Measurements from ENCODE around the gene ZNF521. TPM values are rescaled to one million over a fixed set of nuclear protein-coding genes. Genes with fewer than 3 reads are reported as not detected.

The ZNF521 gene
- total RNA-seq, 3 donors from 2014 or later, result 3.2 to 11.6 (median 7.9) TPM

- H3K9me3 ChIP-seq, result no peaks in the 10 kb centered on the region
- H3K4me3 ChIP-seq, result no peak overlapping the region
- TF ChIP-seq CTCF (IDR thresholded peaks at IDR 0.05), result no peak
- intact Hi-C loops (cut with DNase I, micrococcal nuclease), result no loop called here
- H3K4me1 ChIP-seq (ENCODE audit: low read depth), result no peaks in the 10 kb centered on the region
- no peak for DNase-seq
- ATAC-seq, result no peak
- H3K36me3 ChIP-seq (ENCODE audit: low read depth), result no peaks in the 10 kb centered on the region
Observed at GRCh38 chr18:25310045-25310444, 41.9 kb downstream of the ZNF521 start.

- no peak for TF ChIP-seq CTCF (IDR thresholded peaks at IDR 0.05)
- Histone ChIP-seq H3K4me1 (ENCODE audit: low read depth) (no peaks in the 10 kb centered on the region), H3K4me3 (no peak overlapping the region), H3K9me3 (no peaks in the 10 kb centered on the region), H3K36me3 (ENCODE audit: low read depth) (no peaks in the 10 kb centered on the region)
- DNase-seq (no peak), ATAC-seq (no peak)
- intact Hi-C loops (cut with DNase I, micrococcal nuclease), result no loop called here
Observed at GRCh38 chr18:25308381-25308780, 43.6 kb downstream of the ZNF521 start.

- H3K4me1 ChIP-seq (ENCODE audit: low read depth), result no peaks in the 10 kb centered on the region
- intact Hi-C loops (cut with DNase I, micrococcal nuclease), result no loop called here
- ATAC-seq, result no peak
Observed at GRCh38 chr18:25307192-25307591, 44.8 kb downstream of the ZNF521 start.

GRCh38 chr18:25306671-25307070, 45.3 kb downstream of the ZNF521 start:
- no peaks in the 10 kb centered on the region for H3K4me1 ChIP-seq (ENCODE audit: low read depth)
- no peak for ATAC-seq
- TF ChIP-seq CTCF (IDR thresholded peaks at IDR 0.05), result no peak
- H3K9me3 ChIP-seq, result no peaks in the 10 kb centered on the region
- intact Hi-C loops (cut with DNase I, micrococcal nuclease), result no loop called here
- no peaks in the 10 kb centered on the region for H3K36me3 ChIP-seq (ENCODE audit: low read depth)
- no peak overlapping the region for H3K4me3 ChIP-seq
- DNase-seq, result no peak

More at GRCh38 chr18:25307192-25307591, 44.8 kb downstream of the ZNF521 start:
- TF ChIP-seq CTCF (IDR thresholded peaks at IDR 0.05), result no peak
- H3K9me3 ChIP-seq, result no peaks in the 10 kb centered on the region
- DNase-seq, result no peak
- no peaks in the 10 kb centered on the region for H3K36me3 ChIP-seq (ENCODE audit: low read depth)
- no peak overlapping the region for H3K4me3 ChIP-seq

- intact Hi-C loops (cut with DNase I, micrococcal nuclease), result no loop called here
- DNase-seq, result no peak
- H3K36me3 ChIP-seq (ENCODE audit: low read depth), result no peaks in the 10 kb centered on the region
Observed at GRCh38 chr18:25305584-25305983, 46.4 kb downstream of the ZNF521 start.

More at GRCh38 chr18:25305584-25305983, 46.4 kb downstream of the ZNF521 start:
- no peaks in the 10 kb centered on the region for H3K9me3 ChIP-seq
- H3K4me1 ChIP-seq (ENCODE audit: low read depth), result no peaks in the 10 kb centered on the region
- no peak overlapping the region for H3K4me3 ChIP-seq
- no peak for ATAC-seq
- no peak for TF ChIP-seq CTCF (IDR thresholded peaks at IDR 0.05)
